ENCODE data around the gene PITPNB.

DNA sequence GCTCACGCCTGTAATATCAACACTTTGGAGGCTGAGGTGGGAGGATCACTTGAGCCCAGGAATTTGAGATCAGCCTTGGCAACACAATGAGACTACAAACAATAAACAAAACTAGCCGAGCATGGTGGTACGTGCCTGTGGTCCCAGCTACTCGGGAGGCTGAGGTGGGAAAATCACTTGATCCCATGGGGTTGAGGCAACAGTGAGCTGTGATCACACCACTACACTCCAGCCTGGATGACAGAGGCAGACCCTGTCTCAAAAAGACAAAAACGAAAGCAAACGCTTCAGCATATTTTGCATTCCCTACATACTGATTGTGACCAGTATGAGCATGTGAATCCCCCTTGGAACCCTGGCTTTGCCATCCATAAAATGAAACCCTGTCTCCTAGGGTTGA is 83.6 kb downstream of the PITPNB start:
- TF ChIP-seq SIN3A (IDR thresholded peaks at IDR 0.05; ENCODE audit: borderline replicate concordance, insufficient read depth, low read length): no peak
- no peak for TF ChIP-seq POLR2AphosphoS5 (IDR thresholded peaks at IDR 0.05; ENCODE audit: low read depth, low read length)
- TF ChIP-seq, protein P1, sequence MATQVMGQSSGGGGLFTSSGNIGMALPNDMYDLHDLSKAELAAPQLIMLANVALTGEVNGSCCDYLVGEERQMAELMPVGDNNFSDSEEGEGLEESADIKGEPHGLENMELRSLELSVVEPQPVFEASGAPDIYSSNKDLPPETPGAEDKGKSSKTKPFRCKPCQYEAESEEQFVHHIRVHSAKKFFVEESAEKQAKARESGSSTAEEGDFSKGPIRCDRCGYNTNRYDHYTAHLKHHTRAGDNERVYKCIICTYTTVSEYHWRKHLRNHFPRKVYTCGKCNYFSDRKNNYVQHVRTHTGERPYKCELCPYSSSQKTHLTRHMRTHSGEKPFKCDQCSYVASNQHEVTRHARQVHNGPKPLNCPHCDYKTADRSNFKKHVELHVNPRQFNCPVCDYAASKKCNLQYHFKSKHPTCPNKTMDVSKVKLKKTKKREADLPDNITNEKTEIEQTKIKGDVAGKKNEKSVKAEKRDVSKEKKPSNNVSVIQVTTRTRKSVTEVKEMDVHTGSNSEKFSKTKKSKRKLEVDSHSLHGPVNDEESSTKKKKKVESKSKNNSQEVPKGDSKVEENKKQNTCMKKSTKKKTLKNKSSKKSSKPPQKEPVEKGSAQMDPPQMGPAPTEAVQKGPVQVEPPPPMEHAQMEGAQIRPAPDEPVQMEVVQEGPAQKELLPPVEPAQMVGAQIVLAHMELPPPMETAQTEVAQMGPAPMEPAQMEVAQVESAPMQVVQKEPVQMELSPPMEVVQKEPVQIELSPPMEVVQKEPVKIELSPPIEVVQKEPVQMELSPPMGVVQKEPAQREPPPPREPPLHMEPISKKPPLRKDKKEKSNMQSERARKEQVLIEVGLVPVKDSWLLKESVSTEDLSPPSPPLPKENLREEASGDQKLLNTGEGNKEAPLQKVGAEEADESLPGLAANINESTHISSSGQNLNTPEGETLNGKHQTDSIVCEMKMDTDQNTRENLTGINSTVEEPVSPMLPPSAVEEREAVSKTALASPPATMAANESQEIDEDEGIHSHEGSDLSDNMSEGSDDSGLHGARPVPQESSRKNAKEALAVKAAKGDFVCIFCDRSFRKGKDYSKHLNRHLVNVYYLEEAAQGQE (IDR thresholded peaks at IDR 0.05; ENCODE audit: insufficient read depth in 1 of 2, low read depth in 2 of 2, low read length in 2 of 2): no peak
- no peak for TF ChIP-seq TAF1 (IDR thresholded peaks at IDR 0.05; ENCODE audit: borderline replicate concordance, insufficient read depth, low read length)
